GM21717 (cell line): Measurements from ENCODE around the gene BCL2.

ENCODE experiments used
- ATAC-seq: cut with Tn5 transposase; IDR thresholded peaks from one replicate; pipeline ENCODE4 v1.9.1; 2021; ENCODE audit warnings: mild to moderate bottlenecking, moderate library complexity; ENCODE audit not compliant: unreplicated experiment

Gene BCL2

GRCh38 chr18:63161761-63162195 lies 157.8 kb downstream of the BCL2 start:
- ATAC-seq: peak; percentile 46

DNA sequence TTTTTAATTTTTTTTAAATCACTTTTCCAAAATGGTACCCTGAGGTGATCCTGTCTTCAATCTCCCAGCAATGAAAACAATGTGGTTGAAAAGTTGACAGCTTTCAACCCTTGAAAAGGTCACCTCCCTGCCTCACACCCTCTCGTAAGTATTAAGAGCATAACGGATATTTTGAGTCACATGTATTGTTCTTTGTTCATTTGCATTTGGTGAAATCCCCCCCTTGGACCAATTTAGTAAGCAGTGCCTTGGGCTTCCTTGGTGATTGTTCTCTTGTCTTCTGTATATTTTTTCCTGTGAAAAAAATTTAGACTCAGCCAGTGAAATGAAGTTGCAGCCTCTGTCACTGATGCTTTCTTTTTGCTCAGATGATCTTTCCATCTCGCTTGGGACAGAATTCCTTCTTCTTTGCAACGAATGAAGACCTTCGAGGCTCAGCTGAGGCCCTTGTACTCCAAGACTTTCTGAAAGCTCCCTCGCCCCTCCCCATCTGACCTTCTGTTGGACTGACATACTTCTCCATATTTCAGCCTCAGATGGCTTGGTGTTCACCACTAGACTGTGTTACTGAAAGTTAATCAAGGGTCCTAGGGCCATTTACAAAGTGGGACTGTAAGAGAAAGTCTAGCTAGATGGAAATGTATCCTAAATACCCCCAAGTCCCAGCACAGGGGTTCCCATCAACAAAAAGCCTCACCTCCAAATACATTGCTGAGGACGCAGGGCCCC lies 158.4 kb downstream of the BCL2 start:
- ATAC-seq: peak; percentile 18

DNA sequence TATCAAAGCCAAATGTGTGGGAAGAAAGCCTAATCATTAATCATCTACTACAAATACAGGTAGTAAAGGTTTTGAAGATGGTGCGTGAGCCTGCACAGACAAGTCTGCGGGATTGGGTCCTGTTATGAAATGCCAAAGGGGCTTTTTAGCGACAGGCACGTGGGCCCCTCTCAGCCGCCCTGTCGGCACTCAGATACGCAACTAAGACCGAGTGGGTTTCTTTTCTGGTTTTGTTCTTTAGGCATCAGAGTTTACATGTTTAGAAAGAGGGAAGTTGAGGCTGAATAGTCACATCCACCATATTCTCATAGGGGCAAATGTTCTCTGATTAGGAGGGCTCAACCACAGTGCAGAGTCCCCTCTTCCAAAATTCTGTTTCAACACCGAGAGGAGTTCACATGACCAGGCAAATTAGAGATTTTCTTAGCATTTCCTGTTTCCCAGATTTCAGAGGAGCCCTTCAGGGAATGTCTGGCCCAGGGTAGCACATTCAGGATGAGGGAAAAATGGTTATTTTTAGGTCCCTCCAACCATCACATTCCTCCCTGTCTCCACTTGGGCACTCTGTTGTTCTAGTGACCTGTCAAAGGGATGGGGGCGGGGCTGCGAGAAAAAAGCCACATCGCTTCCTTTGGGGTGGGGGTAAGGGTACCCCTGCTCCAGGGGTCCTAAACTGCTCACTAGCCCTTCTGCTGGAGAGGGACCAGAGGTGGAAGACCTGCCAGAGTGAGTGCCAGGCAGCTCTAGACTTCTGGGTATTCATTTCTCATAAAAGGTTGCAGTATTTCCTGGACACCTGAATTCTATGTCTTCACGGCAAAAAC lies 159.2 kb downstream of the BCL2 start:
- ATAC-seq: no peak

DNA sequence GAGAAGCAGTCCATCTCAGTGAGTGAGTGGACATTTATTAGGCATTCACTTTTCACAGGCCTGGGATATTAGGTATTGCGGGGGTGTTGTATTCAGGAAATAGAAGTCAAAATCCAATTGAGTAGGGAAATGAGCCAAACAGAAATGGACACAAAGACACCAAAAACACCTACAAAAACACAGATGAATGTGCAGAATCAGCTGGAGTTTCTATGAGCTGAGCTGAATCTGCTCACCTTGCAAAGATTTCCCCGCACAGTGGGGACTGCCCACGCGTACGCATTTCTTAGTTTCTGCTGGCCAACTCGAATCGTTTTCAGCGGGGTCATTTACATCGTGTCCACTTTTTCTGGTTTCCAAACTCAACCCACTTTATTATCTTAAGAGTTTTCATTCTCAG lies 160.0 kb downstream of the BCL2 start:
- no peak for ATAC-seq

DNA sequence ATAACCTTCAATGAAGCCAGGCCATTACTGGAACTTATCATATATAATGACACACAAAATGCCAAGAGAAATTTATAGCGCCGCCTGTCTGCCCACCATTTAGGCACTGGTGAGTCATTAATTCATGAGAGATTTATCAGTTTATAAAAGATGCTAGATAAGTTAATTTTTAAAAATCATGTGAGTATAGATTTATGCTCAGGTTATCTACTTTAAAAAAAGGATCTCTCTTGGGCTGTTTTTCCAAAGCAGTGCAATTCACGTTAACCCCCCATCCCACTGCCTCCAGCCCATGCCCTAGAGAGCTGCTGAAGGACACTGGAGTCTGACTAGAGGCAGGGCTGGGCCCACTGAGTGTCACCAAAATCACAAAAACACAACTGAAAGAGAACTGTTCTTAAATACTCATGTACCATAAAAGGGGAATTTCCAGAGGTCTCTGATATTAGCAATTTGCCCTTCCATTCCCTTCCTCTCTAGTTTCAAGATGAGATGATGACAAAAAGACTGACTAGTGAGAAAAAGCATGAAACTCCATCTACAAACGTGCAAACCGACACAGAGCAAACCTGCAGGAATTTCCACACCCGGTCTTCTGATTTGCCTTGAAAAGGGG lies 160.8 kb downstream of the BCL2 start:
- ATAC-seq: peak; percentile 19

GRCh38 chr18:63158012-63158631 lies 161.4 kb downstream of the BCL2 start:
- ATAC-seq: no peak

DNA sequence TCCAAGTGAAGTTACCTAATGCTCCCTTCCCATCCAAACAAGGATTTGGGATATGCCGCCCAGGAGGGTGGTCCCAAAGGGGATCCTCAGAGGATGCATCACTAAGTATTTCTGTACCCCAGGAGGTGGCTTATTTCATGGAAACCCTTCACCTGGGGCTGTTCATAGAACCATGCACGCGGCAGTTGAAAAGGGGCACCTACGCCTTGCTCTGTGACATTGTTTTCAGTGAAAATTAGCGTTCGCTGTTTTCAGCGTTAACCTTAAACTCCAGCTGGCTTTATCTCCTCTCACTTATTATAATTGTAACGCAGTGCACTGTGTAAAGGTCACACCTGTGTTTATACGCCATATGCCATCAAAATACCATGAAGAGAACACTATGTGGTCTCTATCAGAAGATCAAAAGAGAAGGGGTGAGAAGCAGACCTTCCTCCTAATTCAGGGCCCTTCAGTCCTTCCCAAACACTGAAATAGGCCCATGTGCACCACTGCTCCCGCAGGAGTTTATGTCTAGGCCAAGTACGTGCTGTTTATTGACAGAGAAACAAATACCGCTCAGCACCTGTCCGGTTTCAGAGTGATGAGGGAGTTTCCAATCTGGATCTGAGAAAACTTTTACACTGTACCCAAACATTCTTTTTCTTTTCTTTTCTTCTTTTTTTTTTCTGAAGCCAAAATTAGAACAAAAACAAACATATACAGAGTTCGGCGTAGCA lies 162.1 kb downstream of the BCL2 start:
- ATAC-seq: peak; percentile 20

- ATAC-seq: no peak
Observed at GRCh38 chr18:63155910-63156773, 163.4 kb downstream of the BCL2 start.

- peak; percentile 33 for ATAC-seq
Observed at GRCh38 chr18:63155169-63155852, 164.3 kb downstream of the BCL2 start.

DNA sequence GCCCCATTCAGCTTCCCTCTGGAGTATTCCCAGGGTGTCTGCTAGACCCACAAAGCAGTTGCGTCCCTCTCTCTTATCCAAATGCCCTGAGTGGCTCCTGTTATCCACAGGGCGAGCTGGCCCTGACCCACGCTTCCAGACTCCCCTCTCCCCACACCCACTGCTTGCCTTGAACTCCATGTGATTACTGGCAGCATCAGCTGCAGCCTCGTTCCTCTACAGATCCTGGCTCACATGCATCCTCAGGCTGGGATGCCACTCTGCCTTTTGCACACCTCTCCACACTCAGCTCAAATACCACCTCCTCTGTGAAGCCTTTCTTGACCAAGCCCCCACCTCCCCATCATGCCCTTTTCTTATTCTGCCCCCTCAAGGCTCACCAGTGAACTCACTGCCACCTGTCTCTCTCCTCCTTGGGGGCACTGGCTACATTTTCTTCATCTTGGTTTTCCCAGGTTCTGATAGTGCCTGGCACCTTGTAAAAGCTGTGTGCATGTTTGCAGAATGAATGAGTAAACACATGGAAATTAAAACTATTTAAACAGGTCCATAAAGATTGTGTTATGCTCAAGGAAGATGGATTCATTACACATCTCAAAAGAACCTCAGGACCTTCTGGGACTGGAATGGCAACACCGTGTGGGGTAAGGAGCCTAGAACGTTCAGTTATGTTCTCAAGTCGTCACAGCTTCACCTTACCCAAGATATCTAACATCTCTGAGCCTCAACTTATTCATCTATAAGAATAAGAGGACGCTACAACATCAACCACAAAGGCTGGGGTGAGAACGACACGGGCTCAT lies 165.0 kb downstream of the BCL2 start:
- ATAC-seq: no peak

DNA sequence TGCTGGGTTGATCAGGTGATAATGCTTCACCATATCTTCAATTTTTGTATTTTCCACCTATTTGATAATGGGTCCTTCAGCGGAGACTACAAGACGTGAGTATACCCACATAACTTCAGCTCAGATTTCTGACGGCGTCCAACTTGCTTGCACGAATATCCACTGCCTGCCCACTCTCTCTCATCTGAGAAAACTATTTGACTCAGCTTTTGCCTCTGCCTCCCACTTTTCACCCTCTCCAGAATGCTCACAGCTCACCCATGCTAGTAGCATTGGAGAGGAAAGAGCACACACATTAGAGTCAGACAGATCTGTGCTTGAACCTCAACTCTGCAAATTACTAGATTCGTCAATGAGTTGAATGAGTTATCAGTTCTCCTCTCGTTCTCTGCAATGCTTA lies 166.8 kb downstream of the BCL2 start:
- no peak for ATAC-seq

GRCh38 chr18:63152096-63152495 lies 167.5 kb downstream of the BCL2 start:
- no peak for ATAC-seq

DNA sequence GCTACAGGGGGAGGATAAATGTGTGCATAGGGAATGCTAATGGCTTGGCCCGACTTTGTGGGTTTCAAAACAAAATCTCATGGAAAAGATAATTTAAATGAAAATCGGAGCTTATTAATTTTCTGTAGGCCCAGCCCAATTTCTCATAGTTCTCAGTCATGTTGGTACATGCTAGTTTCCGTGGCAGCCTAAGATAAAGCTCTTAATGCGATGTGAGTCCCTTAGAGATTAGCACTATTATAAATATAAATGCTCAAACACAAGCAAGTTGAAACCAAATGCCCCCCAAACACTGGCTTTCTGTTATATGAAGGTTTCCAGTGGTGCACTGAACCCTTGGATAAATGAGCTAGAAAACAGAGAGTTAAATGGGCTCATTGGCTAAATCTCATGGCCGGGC lies 168.0 kb downstream of the BCL2 start:
- no peak for ATAC-seq

GRCh38 chr18:63150942-63151421 lies 168.6 kb downstream of the BCL2 start:
- ATAC-seq: peak; percentile 22

- no peak for ATAC-seq
Observed at GRCh38 chr18:63150326-63150725, 169.2 kb downstream of the BCL2 start.

- ATAC-seq: no peak
Observed at GRCh38 chr18:63149302-63149587, 170.3 kb downstream of the BCL2 start.

DNA sequence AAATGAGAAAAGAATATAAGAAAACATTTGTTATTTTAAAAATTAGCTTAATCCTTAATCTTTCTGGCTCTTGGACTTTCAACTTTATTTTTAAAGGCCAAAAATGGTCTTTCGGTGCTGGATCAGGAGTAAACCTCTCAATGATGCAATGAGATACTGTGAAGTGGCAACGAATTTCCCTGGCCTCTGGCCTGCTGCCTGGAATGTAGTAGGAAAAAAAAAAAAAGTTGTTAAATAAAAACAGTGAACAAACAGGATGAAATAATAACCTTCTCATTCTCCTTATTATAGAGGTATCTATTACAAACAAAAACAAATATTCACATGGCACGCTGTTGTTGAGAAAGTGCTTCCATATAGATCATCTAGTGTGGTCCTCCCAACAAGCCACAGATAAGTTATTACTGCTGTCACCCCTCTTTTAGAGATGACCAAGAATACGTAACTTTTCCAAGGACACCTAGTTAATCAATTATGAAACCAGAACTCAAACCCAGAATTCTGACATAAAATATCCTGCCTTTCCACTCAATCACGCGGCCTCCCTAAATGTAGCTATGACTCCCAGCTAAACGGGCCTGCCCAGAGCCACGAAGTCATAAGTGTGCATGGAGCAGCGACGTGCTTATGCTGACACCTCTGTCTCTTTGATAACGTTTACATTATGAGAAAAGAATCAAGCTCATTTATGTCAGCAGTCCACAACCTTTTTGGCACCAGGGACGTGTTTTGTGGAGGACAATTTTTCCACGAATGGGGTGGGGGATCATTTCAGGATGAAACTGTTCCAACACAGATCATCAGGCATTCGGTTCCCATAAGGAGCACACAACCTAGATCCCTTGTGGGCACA lies 170.9 kb downstream of the BCL2 start:
- no peak for ATAC-seq

- no peak for ATAC-seq
Observed at GRCh38 chr18:63147973-63148372, 171.6 kb downstream of the BCL2 start.
